HG02571 (cell line): ENCODE results near the gene CREG2.

ENCODE experiments used
- ATAC-seq: cut with Tn5 transposase; IDR thresholded peaks from one replicate; pipeline ENCODE4 v1.9.1; 2021; ENCODE audit warnings: mild to moderate bottlenecking, moderate library complexity; ENCODE audit not compliant: unreplicated experiment

The CREG2 gene

GRCh38 chr2:101387151-101387834 lies at the start of gene CREG2:
Gene CREG2 (minus strand): TSS chr2:101387503. CDS start chr2:101387457, 46 bp downstream.
- no peak for ATAC-seq

- no peak for ATAC-seq
These were observed 47.9 kb upstream of the CREG2 start for GRCh38 chr2:101435001-101435862.

- no peak for ATAC-seq
These were observed 46.2 kb upstream of the CREG2 start for GRCh38 chr2:101433465-101433864.

GRCh38 chr2:101432411-101433181 lies 45.3 kb upstream of the CREG2 start:
- ATAC-seq: no peak

- ATAC-seq: no peak
These were observed 44.2 kb upstream of the CREG2 start for GRCh38 chr2:101431486-101431885.

GRCh38 chr2:101430156-101430555 lies 42.9 kb upstream of the CREG2 start:
- no peak for ATAC-seq

- no peak for ATAC-seq
These were observed 42.1 kb upstream of the CREG2 start for GRCh38 chr2:101429453-101429852.

- ATAC-seq: no peak
These were observed 41.3 kb upstream of the CREG2 start for GRCh38 chr2:101428422-101429176.

- ATAC-seq: no peak
These were observed 40.4 kb upstream of the CREG2 start for GRCh38 chr2:101427743-101428142.

GRCh38 chr2:101427240-101427639 lies 39.9 kb upstream of the CREG2 start:
- no peak for ATAC-seq

GRCh38 chr2:101426822-101427221 lies 39.5 kb upstream of the CREG2 start:
- ATAC-seq: no peak

- ATAC-seq: no peak
These were observed 33.3 kb upstream of the CREG2 start for GRCh38 chr2:101420623-101421022.

- no peak for ATAC-seq
These were observed 31.9 kb upstream of the CREG2 start for GRCh38 chr2:101419096-101419663.

- ATAC-seq: no peak
These were observed 31.3 kb upstream of the CREG2 start for GRCh38 chr2:101418460-101419095.

GRCh38 chr2:101416609-101417008 lies 29.3 kb upstream of the CREG2 start:
- no peak for ATAC-seq

- ATAC-seq: no peak
These were observed 28.6 kb upstream of the CREG2 start for GRCh38 chr2:101415884-101416283.

- ATAC-seq: no peak
These were observed 27.9 kb upstream of the CREG2 start for GRCh38 chr2:101415220-101415619.

- no peak for ATAC-seq
These were observed 24.9 kb upstream of the CREG2 start for GRCh38 chr2:101412092-101412694.

- no peak for ATAC-seq
These were observed 23.4 kb upstream of the CREG2 start for GRCh38 chr2:101410746-101411145.
